GM21717 (cell line): Measurements from ENCODE around the gene ONECUT3.

Experiments used
- ATAC-seq: cut with Tn5 transposase; IDR thresholded peaks from one replicate; pipeline ENCODE4 v1.9.1; 2021; ENCODE audit warnings: mild to moderate bottlenecking, moderate library complexity; ENCODE audit not compliant: unreplicated experiment

The ONECUT3 gene

GRCh38 chr19:1828279-1829238, 75.3 kb downstream of the ONECUT3 start:
- ATAC-seq = no peak

- no peak for ATAC-seq
These were observed 76.7 kb downstream of the ONECUT3 start for GRCh38 chr19:1829958-1830357.

- ATAC-seq = no peak
These were observed 77.3 kb downstream of the ONECUT3 start for GRCh38 chr19:1830568-1830967.
